AG04450 (cell line): Measurements from ENCODE around the gene LYRM2. TPM values are rescaled to one million over a fixed set of nuclear protein-coding genes. Genes with fewer than 3 reads are reported as not detected.

Experiments
- CTCF ChIA-PET: fragments of 300-600, 350-600 bp; formaldehyde crosslinking; extraction: SDS; loops from one replicate; lab custom pipeline; 2022; ENCODE audit warnings: antibody characterized with exemption, inconsistent platforms; lab: Charles Lee
- POLR2A ChIA-PET: fragments of 350-600 bp; formaldehyde crosslinking; extraction: SDS; loops from one replicate; lab custom pipeline; 2021; ENCODE audit warnings: antibody characterized with exemption, inconsistent platforms; lab: Yijun Ruan, JAX
- DNase-seq: peaks from one replicate; pipeline ENCODE4 v3.0.0-alpha.2; 2011; ENCODE audit warnings: low read depth, low spot score
- H3K27ac ChIP-seq: one replicate; pipeline ENCODE4 v1.5.1; 2012; ENCODE audit warnings: low read depth, low read length, control low read depth
- H3K27me3 ChIP-seq: one replicate; pipeline ENCODE4 v1.6.0; 2012; ENCODE audit warnings: low read length; ENCODE audit not compliant: control insufficient read depth, insufficient read depth
- H3K4me3 ChIP-seq: 2 replicates; pipeline ENCODE4 v1.5.1; 2011; ENCODE audit warnings: mild to moderate bottlenecking, low read depth, low read length, control low read depth
- H3K9me3 ChIP-seq: 2 replicates; pipeline ENCODE4 v1.5.1; 2012; ENCODE audit warnings: low read length; ENCODE audit not compliant: control insufficient read depth, insufficient read depth
- polyA plus RNA-seq: library from polyadenylated mRNA; depleted of rRNA; stranded (reverse); fragments of >200 nt; gene quantifications from 2 replicates; pipeline ENCODE4 v1.2.3, GENCODE V29; 2011
- TF ChIP-seq, protein P1 (sequence below): IDR thresholded peaks from 2 replicates; pipeline ENCODE4 v1.5.1; 2011; ENCODE audit warnings: low read depth, low read length, control low read depth, inconsistent platforms

Gene LYRM2
- polyA plus RNA-seq, 1 experiment: 58.5 TPM

DNA sequence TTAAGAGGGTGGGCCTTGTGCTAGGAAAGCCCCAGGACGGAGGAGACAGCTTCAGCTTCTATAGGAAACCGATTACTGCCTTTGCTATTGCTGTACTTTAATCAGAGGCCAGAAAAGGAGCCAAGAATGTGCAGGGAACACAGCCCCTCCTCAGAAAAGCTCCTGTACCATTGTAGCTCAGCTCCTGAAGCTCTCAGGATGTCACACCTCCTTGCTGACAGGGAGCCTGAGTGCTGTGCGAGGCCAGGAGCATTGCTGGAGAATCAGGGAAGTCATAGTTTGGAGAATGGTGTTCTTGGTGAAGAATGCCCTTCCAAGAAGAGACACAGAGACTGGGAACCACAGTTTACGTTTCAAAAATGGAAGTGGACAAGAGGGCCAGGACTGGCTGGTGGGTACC lies 46.8 kb downstream of the LYRM2 start:
- DNase-seq: no peak

DNA sequence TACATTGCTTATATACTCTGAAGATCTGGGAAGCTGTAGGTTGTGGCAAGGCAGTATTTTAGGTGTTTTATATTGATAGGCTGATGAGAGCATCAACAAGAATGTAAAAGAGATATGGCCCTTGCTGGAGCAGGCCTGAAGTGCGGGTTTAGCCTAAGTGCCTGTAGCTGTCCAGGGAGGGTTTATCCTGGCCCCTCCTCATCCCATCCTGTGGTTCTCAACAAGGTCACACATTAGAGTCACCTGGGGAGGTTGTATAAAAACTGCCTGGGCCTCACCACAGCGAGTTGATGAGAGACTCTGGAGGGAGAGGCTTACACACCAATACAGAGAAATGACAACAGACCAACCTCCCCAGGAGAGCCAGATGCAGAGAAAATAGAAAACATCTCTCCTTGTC lies 48.4 kb downstream of the LYRM2 start:
- DNase-seq: no peak
- Histone ChIP-seq H3K9me3 (no peaks in the 10 kb centered on the region), H3K27ac (no peak overlapping the region), H3K27me3 (no peaks in the 10 kb centered on the region), H3K4me3 (no peak overlapping the region)
- TF ChIP-seq, protein P1, sequence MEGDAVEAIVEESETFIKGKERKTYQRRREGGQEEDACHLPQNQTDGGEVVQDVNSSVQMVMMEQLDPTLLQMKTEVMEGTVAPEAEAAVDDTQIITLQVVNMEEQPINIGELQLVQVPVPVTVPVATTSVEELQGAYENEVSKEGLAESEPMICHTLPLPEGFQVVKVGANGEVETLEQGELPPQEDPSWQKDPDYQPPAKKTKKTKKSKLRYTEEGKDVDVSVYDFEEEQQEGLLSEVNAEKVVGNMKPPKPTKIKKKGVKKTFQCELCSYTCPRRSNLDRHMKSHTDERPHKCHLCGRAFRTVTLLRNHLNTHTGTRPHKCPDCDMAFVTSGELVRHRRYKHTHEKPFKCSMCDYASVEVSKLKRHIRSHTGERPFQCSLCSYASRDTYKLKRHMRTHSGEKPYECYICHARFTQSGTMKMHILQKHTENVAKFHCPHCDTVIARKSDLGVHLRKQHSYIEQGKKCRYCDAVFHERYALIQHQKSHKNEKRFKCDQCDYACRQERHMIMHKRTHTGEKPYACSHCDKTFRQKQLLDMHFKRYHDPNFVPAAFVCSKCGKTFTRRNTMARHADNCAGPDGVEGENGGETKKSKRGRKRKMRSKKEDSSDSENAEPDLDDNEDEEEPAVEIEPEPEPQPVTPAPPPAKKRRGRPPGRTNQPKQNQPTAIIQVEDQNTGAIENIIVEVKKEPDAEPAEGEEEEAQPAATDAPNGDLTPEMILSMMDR: no peak
- ChIA-PET POLR2A (no interaction called here), CTCF (no interaction called here)

More for the DNA sequence above, 46.8 kb downstream of the LYRM2 start:
- Histone ChIP-seq H3K27ac (no peak overlapping the region), H3K9me3 (no peaks in the 10 kb centered on the region), H3K27me3 (no peaks in the 10 kb centered on the region), H3K4me3 (no peak overlapping the region)
- POLR2A ChIA-PET: no interaction called here
- TF ChIP-seq, protein P1: no peak
- CTCF ChIA-PET: interaction anchor here (0.5 kb wide), 1 partner anchor 12 kb away, joined by 6 read pairs; no protein-coding TSS in a partner anchor

DNA sequence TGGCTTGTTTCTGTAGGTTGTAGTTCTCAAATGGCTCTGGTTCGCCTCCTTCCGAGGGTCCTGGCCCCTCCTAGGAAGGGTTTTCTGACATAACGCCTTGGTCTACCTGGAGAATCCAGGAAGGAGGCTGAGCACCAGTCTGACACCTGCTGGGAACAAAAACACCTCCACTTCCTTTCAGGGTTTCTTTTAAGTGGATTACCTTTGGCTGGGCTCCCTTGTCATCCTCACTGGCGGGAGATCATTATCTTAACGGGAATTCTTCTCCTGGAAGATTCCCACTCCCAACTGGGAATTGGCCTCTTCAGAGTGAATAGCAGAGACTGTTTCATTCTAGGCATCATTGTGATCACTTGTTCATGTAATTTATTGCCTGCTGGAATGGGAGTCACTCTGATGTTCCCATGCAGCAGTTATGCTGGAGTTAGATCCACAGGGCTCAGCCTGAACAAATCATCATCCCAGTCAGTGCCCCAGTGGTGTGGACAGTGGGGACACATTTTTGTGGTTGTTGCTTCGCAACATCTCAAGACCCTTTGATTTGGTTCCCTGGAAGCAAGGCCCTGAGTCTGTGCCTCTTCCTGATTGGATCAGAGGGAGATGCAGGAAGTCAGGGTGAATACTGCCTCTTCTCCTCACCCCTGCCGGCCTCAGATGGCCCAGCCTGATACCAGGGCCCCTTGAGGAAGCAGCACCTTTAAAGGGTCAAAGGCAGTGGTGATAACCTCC lies 49.1 kb downstream of the LYRM2 start:
- TF ChIP-seq, protein P1: no peak
- H3K9me3 ChIP-seq: no peaks in the 10 kb centered on the region
- no peaks in the 10 kb centered on the region for H3K27me3 ChIP-seq
- ChIA-PET POLR2A (no interaction called here), CTCF (no interaction called here)
- DNase-seq: no peak
- H3K4me3 ChIP-seq: no peak overlapping the region
- H3K27ac ChIP-seq: no peak overlapping the region

DNA sequence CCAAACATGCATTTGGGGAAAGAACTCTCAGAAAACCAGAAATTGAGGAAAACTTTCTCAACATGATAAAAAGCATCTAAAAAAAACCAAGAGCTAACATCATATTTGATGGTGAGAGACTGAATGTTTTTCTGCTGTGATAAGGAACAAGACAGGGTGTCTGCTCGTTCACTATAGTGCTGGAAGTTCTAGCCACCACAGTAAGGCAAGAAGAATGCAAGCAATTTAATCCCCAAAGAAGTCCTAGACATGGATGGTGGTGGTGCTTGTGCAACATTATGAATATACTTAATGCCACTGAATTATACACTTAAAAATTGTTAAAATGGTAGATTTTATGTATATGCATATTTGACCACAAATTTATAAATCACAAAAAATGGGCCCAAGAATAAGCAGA lies 53.4 kb downstream of the LYRM2 start:
- Histone ChIP-seq H3K9me3 (no peaks in the 10 kb centered on the region), H3K27me3 (no peaks in the 10 kb centered on the region), H3K27ac (no peak overlapping the region), H3K4me3 (no peak overlapping the region)
- TF ChIP-seq, protein P1: no peak
- POLR2A ChIA-PET: no interaction called here
- CTCF ChIA-PET: no interaction called here
- DNase-seq: no peak

DNA sequence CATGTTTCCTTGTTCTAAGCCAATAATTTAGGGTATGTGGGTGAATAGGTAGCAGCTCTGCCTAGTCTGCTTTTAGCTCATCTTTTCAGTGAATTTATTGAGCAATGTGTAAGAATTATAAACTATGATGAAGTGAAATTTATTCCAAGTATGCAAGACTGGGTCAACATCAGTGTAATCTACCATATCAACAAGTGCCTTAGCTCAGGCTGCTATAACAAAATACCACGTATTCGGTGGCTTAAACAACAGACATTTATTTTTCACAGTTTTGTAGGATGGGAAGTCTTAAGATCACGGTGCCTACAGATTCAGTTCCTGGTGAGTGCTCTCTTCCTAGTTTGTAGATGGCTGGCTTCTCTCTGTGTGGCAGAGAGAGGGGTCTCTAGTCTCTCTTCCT lies 54.0 kb downstream of the LYRM2 start:
- POLR2A ChIA-PET: no interaction called here
- no peak overlapping the region for H3K4me3 ChIP-seq
- CTCF ChIA-PET: no interaction called here

More for the DNA sequence above, 54.0 kb downstream of the LYRM2 start:
- TF ChIP-seq, protein P1: no peak
- no peaks in the 10 kb centered on the region for H3K9me3 ChIP-seq
- no peak for DNase-seq
- H3K27ac ChIP-seq: no peak overlapping the region
- no peaks in the 10 kb centered on the region for H3K27me3 ChIP-seq
